Brain microvascular endothelial cell (primary cell): ENCODE measurements around the gene CAMTA1.
"Not testable (repeated sequence)": the region's sequence is repeated elsewhere in the genome, so short reads cannot be mapped to it uniquely, and the experiment has no call there.

Source experiments
- DNase-seq: peaks from one replicate; pipeline ENCODE4 v3.0.0-alpha.2; 2020
- H3K27ac ChIP-seq: fragments of 250-450 bp; sonication (Bioruptor Pico); 2 replicates; pipeline ENCODE4 v1.5.1; 2020; ENCODE audit warnings: mild to moderate bottlenecking, moderate library complexity
- H3K27me3 ChIP-seq: fragments of 250-450 bp; sonication (Bioruptor Pico); replicated peaks from 2 replicates; pipeline ENCODE4 v1.5.1; 2020; ENCODE audit warnings: mild to moderate bottlenecking
- H3K36me3 ChIP-seq: fragments of 250-450 bp; sonication (Bioruptor Pico); replicated peaks from 2 replicates; pipeline ENCODE4 v1.5.1; 2020; ENCODE audit warnings: mild to moderate bottlenecking
- H3K4me3 ChIP-seq: 2 replicates; pipeline ENCODE4 v1.5.1; 2011; ENCODE audit warnings: low read depth, mild to moderate bottlenecking, control low read depth, low read length, moderate library complexity
- CTCF ChIP-seq: IDR thresholded peaks from 2 replicates; pipeline ENCODE4 v1.5.1; 2011; ENCODE audit warnings: low read depth, mild to moderate bottlenecking, moderate library complexity, low read length, control low read depth, inconsistent platforms; ENCODE audit errors: missing control alignments
- in situ Hi-C: cut with HindIII; loops from 2 replicates; pipeline ENCODE4 v1.10.0; 2017; ENCODE audit warnings: low sequenced_read_pairs, low pct_ligation_motif_present

CAMTA1 gene

GRCh38 chr1:6803357-6803756, 18.1 kb downstream of the CAMTA1 start:
- no peak for DNase-seq
- in situ Hi-C loops, result no loop called here
- Histone ChIP-seq H3K4me3 (no peak overlapping the region), H3K27me3 (no peaks in the 10 kb centered on the region), H3K27ac (no peak overlapping the region), H3K36me3 (no peaks in the 10 kb centered on the region)
- TF ChIP-seq CTCF, result no peak

GRCh38 chr1:6805004-6805416, 19.8 kb downstream of the CAMTA1 start:
- Histone ChIP-seq H3K27ac (no peak overlapping the region), H3K4me3 (no peak overlapping the region), H3K27me3 (no peaks in the 10 kb centered on the region), H3K36me3 (no peaks in the 10 kb centered on the region)
- in situ Hi-C loops, result no loop called here
- no peak for DNase-seq
- TF ChIP-seq CTCF, result no peak

GRCh38 chr1:6807782-6808181, 22.5 kb downstream of the CAMTA1 start:
- TF ChIP-seq CTCF, result no peak
- DNase-seq, result no peak

GRCh38 chr1:6809461-6809860, 24.2 kb downstream of the CAMTA1 start:
- Histone ChIP-seq H3K36me3 (no peaks in the 10 kb centered on the region), H3K27me3 (no peaks in the 10 kb centered on the region), H3K27ac (no peak overlapping the region), H3K4me3 (no peak overlapping the region)
- TF ChIP-seq CTCF, result no peak
- in situ Hi-C loops, result no loop called here
- no peak for DNase-seq

More at GRCh38 chr1:6807782-6808181, 22.5 kb downstream of the CAMTA1 start:
- Histone ChIP-seq H3K4me3 (no peak overlapping the region), H3K36me3 (no peaks in the 10 kb centered on the region), H3K27me3 (no peaks in the 10 kb centered on the region), H3K27ac (no peak overlapping the region)
- in situ Hi-C loops, result no loop called here

GRCh38 chr1:6810146-6810734, 25.0 kb downstream of the CAMTA1 start:
- DNase-seq, in situ Hi-C loops, H3K4me3 ChIP-seq, H3K36me3 ChIP-seq, H3K27me3 ChIP-seq, H3K27ac ChIP-seq: not testable (repeated sequence)

- in situ Hi-C loops, result no loop called here
- H3K4me3 ChIP-seq, result no peak overlapping the region
- no peaks in the 10 kb centered on the region for H3K36me3 ChIP-seq
- no peak for DNase-seq
- no peak overlapping the region for H3K27ac ChIP-seq
- no peaks in the 10 kb centered on the region for H3K27me3 ChIP-seq
- TF ChIP-seq CTCF, result no peak
Measured at GRCh38 chr1:6811583-6811982, 26.3 kb downstream of the CAMTA1 start.
